ENCODE data around the gene HEBP1.

HEBP1 gene

DNA sequence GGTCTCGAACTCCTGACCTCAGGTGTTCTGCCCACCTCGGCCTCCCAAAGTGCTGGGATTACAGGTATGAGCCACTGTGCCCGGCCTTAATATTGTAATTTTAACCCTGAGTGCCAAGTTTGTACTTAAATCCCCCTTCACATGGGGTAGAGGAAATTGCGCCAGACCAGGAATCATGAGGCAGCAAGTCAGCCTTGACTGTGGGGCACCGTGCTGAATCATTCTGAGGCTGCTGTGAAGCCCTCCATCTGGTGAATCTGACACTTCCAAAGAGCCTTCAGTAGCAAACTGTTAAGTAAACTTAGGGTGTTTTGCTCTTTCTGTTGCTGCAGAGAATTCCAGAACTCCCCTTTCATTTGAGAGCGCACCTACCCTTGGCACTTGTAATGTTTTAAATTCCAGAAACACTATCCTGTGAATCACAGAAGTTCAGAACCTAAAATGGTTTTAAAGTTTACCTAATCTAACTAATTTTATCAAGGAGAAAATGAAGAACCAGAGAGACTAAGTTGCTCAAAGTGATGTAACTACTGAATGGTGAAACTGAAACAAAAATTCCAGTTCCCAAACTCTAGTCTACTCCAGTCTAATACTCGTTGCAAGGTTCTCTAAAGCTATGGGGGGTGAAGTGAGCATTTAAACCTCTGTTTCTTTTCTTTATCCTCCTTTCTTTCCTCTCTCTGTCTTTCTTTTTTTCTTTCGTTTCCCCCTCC, 7.5 kb downstream of the HEBP1 start:
- peak overlapping the region; percentile 34 for H3K4me3 ChIP-seq (ENCODE audit: low read depth, low read length)
- ChIA-PET CTCF (interaction anchor here (0.9 to 7.3 kb wide), 5 partner anchors 8 to 219 kb away, joined by 3 to 43 read pairs (median 4); no protein-coding TSS in a partner anchor), POLR2A (interaction anchor here (0.6 to 0.7 kb wide), 2 partner anchors 12 to 44 kb away, joined by 3 read pairs; no protein-coding TSS in a partner anchor)
- DNase-seq (ENCODE audit: low read depth, low spot score), result peak; percentile 90
- TF ChIP-seq CTCF (IDR thresholded peaks at IDR 0.05; ENCODE audit: insufficient read depth, low read length, missing control alignments), result no peak

GRCh38 chr12:12990700-12991468, 9.2 kb downstream of the HEBP1 start:
- no peak for TF ChIP-seq CTCF (IDR thresholded peaks at IDR 0.05; ENCODE audit: insufficient read depth, low read length, missing control alignments)
- ChIA-PET CTCF (interaction anchor here (0.8 to 7.3 kb wide), 10 partner anchors 8 to 220 kb away, joined by 3 to 43 read pairs (median 4); partner anchors contain the start of gene EMP1), POLR2A (no interaction called here)
- no peak for DNase-seq (ENCODE audit: low read depth, low spot score)
- no peak overlapping the region for H3K4me3 ChIP-seq (ENCODE audit: low read depth, low read length)

- H3K4me3 ChIP-seq (ENCODE audit: low read depth, low read length), result no peak overlapping the region
- CTCF ChIA-PET, result interaction anchor here (1.0 to 11.2 kb wide), 5 partner anchors 8 to 224 kb away, joined by 4 to 173 read pairs (median 88); no protein-coding TSS in a partner anchor
- POLR2A ChIA-PET, result no interaction called here
- TF ChIP-seq CTCF (IDR thresholded peaks at IDR 0.05; ENCODE audit: insufficient read depth, low read length, missing control alignments), result no peak
- DNase-seq (ENCODE audit: low read depth, low spot score), result no peak
Measured at GRCh38 chr12:12987421-12987820, 12.6 kb downstream of the HEBP1 start.

- TF ChIP-seq CTCF (IDR thresholded peaks at IDR 0.05; ENCODE audit: insufficient read depth, low read length, missing control alignments), result no peak
- H3K4me3 ChIP-seq (ENCODE audit: low read depth, low read length), result no peak overlapping the region
- ChIA-PET CTCF (interaction anchor here (0.8 to 11.2 kb wide), 11 partner anchors 11 to 248 kb away, joined by 3 to 173 read pairs (median 5); no protein-coding TSS in a partner anchor), POLR2A (no interaction called here)
- no peak for DNase-seq (ENCODE audit: low read depth, low spot score)
Measured at GRCh38 chr12:12986775-12987331, 13.2 kb downstream of the HEBP1 start.

- DNase-seq (ENCODE audit: low read depth, low spot score), result no peak
- H3K4me3 ChIP-seq (ENCODE audit: low read depth, low read length), result no peak overlapping the region
- TF ChIP-seq CTCF (IDR thresholded peaks at IDR 0.05; ENCODE audit: insufficient read depth, low read length, missing control alignments), result peak; percentile 58
- POLR2A ChIA-PET, result no interaction called here
- CTCF ChIA-PET, result interaction anchor here (0.7 to 11.2 kb wide), 19 partner anchors 9 to 249 kb away, joined by 3 to 173 read pairs (median 3); partner anchors contain the start of gene DDX47
Measured at GRCh38 chr12:12985817-12986408, 14.2 kb downstream of the HEBP1 start.

All from AG04449 (cell line).